SJSA1 (cell line): ENCODE measurements around the gene TNFRSF12A. TPM values are rescaled to one million over a fixed set of nuclear protein-coding genes. Genes with fewer than 3 reads are reported as not detected.

Experiments
- DNase-seq, 2 experiments: peaks; one replicate each; pipeline ENCODE4 v3.0.0-alpha.2; 2015 to 2020; ENCODE audit warnings: low spot score in 2 of 2, low read depth in 1 of 2
- H3K27ac ChIP-seq: fragments of 250-450 bp; sonication (Bioruptor Pico); 2 replicates; pipeline ENCODE4 v1.5.1; 2020; ENCODE audit warnings: mild to moderate bottlenecking, moderate library complexity
- H3K27me3 ChIP-seq: fragments of 250-450 bp; sonication (Bioruptor Pico); replicated peaks from 2 replicates; pipeline ENCODE4 v1.5.1; 2020; ENCODE audit warnings: mild to moderate bottlenecking, moderate library complexity
- H3K36me3 ChIP-seq: fragments of 250-450 bp; sonication (Bioruptor Pico); 2 replicates; pipeline ENCODE4 v1.5.1; 2020; ENCODE audit warnings: mild to moderate bottlenecking
- H3K4me1 ChIP-seq: fragments of 250-450 bp; sonication (Bioruptor Pico); replicated peaks from 2 replicates; pipeline ENCODE4 v1.6.1; 2021; ENCODE audit warnings: mild to moderate bottlenecking
- H3K4me3 ChIP-seq: fragments of 250-450 bp; sonication (Bioruptor Pico); 2 replicates; pipeline ENCODE4 v1.5.1; 2020; ENCODE audit warnings: mild to moderate bottlenecking
- H3K9me3 ChIP-seq: fragments of 250-450 bp; sonication (Bioruptor Pico); replicated peaks from 2 replicates; pipeline ENCODE4 v1.5.1; 2020; ENCODE audit warnings: mild to moderate bottlenecking
- total RNA-seq: library from RNA; depleted of rRNA; stranded (reverse); fragments of >200 nt; shearing (Covaris generic); gene quantifications from 2 replicates; pipeline ENCODE4 v1.2.3, GENCODE V29; 2014

Gene TNFRSF12A
- total RNA-seq, 1 experiment from 2014 or later, result 545 TPM

GRCh38 chr16:3029491-3030221 lies 9.5 kb downstream of the TNFRSF12A start:
- Histone ChIP-seq H3K27ac (no peak overlapping the region), H3K36me3 (peaks cover 31% of the 10 kb centered on the region), H3K4me1 (no peaks in the 10 kb centered on the region), H3K27me3 (peaks cover 39% of the 10 kb centered on the region), H3K4me3 (no peak overlapping the region), H3K9me3 (no peaks in the 10 kb centered on the region)
- DNase-seq, result no peak

- no peak for DNase-seq
- Histone ChIP-seq H3K9me3 (no peaks in the 10 kb centered on the region), H3K27ac (no peak overlapping the region), H3K36me3 (peaks cover 26% of the 10 kb centered on the region), H3K27me3 (peaks cover 43% of the 10 kb centered on the region), H3K4me3 (no peak overlapping the region), H3K4me1 (no peaks in the 10 kb centered on the region)
These were observed 10.3 kb downstream of the TNFRSF12A start for GRCh38 chr16:3030222-3031212.

- Histone ChIP-seq H3K27ac (no peak overlapping the region), H3K27me3 (peaks cover 61% of the 10 kb centered on the region), H3K4me1 (no peaks in the 10 kb centered on the region), H3K9me3 (no peaks in the 10 kb centered on the region), H3K36me3 (peaks cover 7% of the 10 kb centered on the region; the same call in 1 of the 2 replicates), H3K4me3 (no peak overlapping the region)
- no peak for DNase-seq
These were observed 12.5 kb downstream of the TNFRSF12A start for GRCh38 chr16:3032624-3033023.

GRCh38 chr16:3035289-3035971 lies 15.3 kb downstream of the TNFRSF12A start:
- no peaks in the 10 kb centered on the region for H3K36me3 ChIP-seq
- no peak overlapping the region for H3K4me3 ChIP-seq
- no peaks in the 10 kb centered on the region for H3K4me1 ChIP-seq
- DNase-seq, result no peak
- H3K9me3 ChIP-seq, result no peaks in the 10 kb centered on the region
- H3K27ac ChIP-seq, result no peak overlapping the region
- peaks cover 68% of the 10 kb centered on the region for H3K27me3 ChIP-seq

- no peak for DNase-seq
- H3K27me3 ChIP-seq, result peaks cover 75% of the 10 kb centered on the region
These were observed 16.0 kb downstream of the TNFRSF12A start for GRCh38 chr16:3035972-3036725.

GRCh38 chr16:3036726-3037315 lies 16.7 kb downstream of the TNFRSF12A start, which contains the start of gene BICDL2:
TSS of gene BICDL2 (minus strand) at chr16:3036944. CDS start at chr16:3035496, 1,448 bp downstream.
- Histone ChIP-seq H3K4me1 (no peaks in the 10 kb centered on the region), H3K27me3 (peaks cover 73% of the 10 kb centered on the region), H3K36me3 (no peaks in the 10 kb centered on the region), H3K4me3 (no peak within 1 kb of the TSS), H3K27ac (no peak within 1 kb of the TSS), H3K9me3 (no peaks in the 10 kb centered on the region)
- no peak for DNase-seq

More at GRCh38 chr16:3035972-3036725, 16.0 kb downstream of the TNFRSF12A start:
- no peaks in the 10 kb centered on the region for H3K36me3 ChIP-seq
- no peak overlapping the region for H3K4me3 ChIP-seq
- no peaks in the 10 kb centered on the region for H3K4me1 ChIP-seq
- H3K27ac ChIP-seq, result no peak overlapping the region
- no peaks in the 10 kb centered on the region for H3K9me3 ChIP-seq

GRCh38 chr16:3038256-3038655 lies 18.1 kb downstream of the TNFRSF12A start:
- no peak for DNase-seq
- no peak overlapping the region for H3K27ac ChIP-seq
- H3K36me3 ChIP-seq, result no peaks in the 10 kb centered on the region
- no peaks in the 10 kb centered on the region for H3K4me1 ChIP-seq
- H3K9me3 ChIP-seq, result no peaks in the 10 kb centered on the region
- H3K27me3 ChIP-seq, result peaks cover 66% of the 10 kb centered on the region
- no peak overlapping the region for H3K4me3 ChIP-seq

GRCh38 chr16:3038896-3039295 lies 18.7 kb downstream of the TNFRSF12A start:
- Histone ChIP-seq H3K4me3 (no peak overlapping the region), H3K4me1 (no peaks in the 10 kb centered on the region), H3K36me3 (no peaks in the 10 kb centered on the region), H3K27ac (no peak overlapping the region), H3K9me3 (no peaks in the 10 kb centered on the region), H3K27me3 (peaks cover 64% of the 10 kb centered on the region)
- DNase-seq, result no peak

- no peak overlapping the region for H3K4me3 ChIP-seq
- no peak overlapping the region for H3K27ac ChIP-seq
- H3K36me3 ChIP-seq, result no peaks in the 10 kb centered on the region
- H3K4me1 ChIP-seq, result peaks cover 13% of the 10 kb centered on the region
- no peak for DNase-seq
- peaks cover 74% of the 10 kb centered on the region for H3K27me3 ChIP-seq
- H3K9me3 ChIP-seq, result peaks cover 9% of the 10 kb centered on the region
These were observed 22.2 kb downstream of the TNFRSF12A start for GRCh38 chr16:3042376-3042775.

- Histone ChIP-seq H3K27ac (no peak overlapping the region), H3K4me1 (peaks cover 13% of the 10 kb centered on the region), H3K9me3 (peaks cover 9% of the 10 kb centered on the region), H3K4me3 (no peak overlapping the region), H3K27me3 (peaks cover 81% of the 10 kb centered on the region), H3K36me3 (no peaks in the 10 kb centered on the region)
- DNase-seq, result no peak
These were observed 24.5 kb downstream of the TNFRSF12A start for GRCh38 chr16:3044708-3045107.

- no peak for DNase-seq
- Histone ChIP-seq H3K9me3 (peaks cover 9% of the 10 kb centered on the region), H3K4me1 (peaks cover 13% of the 10 kb centered on the region), H3K27me3 (peaks cover 83% of the 10 kb centered on the region), H3K36me3 (no peaks in the 10 kb centered on the region), H3K4me3 (peak within 1 kb of the TSS; percentile 20), H3K27ac (no peak within 1 kb of the TSS)
These were observed 25.8 kb downstream of the TNFRSF12A start, which contains the start of gene MMP25 for GRCh38 chr16:3045758-3046640. TSS of gene MMP25 (plus strand) at chr16:3046561. CDS start at chr16:3046918, 357 bp downstream.
